OCI-LY7 (cell line): ENCODE results near the gene PYGL. TPM values are rescaled to one million over a fixed set of nuclear protein-coding genes. Genes with fewer than 3 reads are reported as not detected.

Source experiments
- BruUV-seq: library from RNA; stranded (reverse); fragments of 400-500 nt; replicated peaks from 2 replicates; lab custom pipeline; 2021; lab: Mats Ljungman, UMichigan
- CTCF ChIA-PET: fragments of 300-600 bp; sonication (Branson Sonifier 250); formaldehyde crosslinking; loops from one replicate; lab custom pipeline; 2022; ENCODE audit warnings: antibody characterized with exemption; ENCODE audit not compliant: unreplicated experiment; lab: Charles Lee
- POLR2A ChIA-PET: fragments of 300-600 bp; sonication (Branson Sonifier 250); formaldehyde crosslinking; loops from one replicate; lab custom pipeline; 2022; ENCODE audit warnings: antibody characterized with exemption; lab: Charles Lee
- DNase-seq: peaks from one replicate; pipeline ENCODE4 v3.0.0-alpha.2; 2015; ENCODE audit warnings: low spot score
- H2AFZ ChIP-seq: fragments of 200-600 bp; sonication (generic), shearing (Covaris generic); 2 replicates; pipeline ENCODE4 v1.6.1; 2014; ENCODE audit warnings: mild to moderate bottlenecking, antibody characterized with exemption, low read length, moderate library complexity
- H3K27ac ChIP-seq: fragments of 200-600 bp; sonication (generic); 2 replicates; pipeline ENCODE4 v1.5.1; 2014; ENCODE audit warnings: mixed run types, low read depth, mild to moderate bottlenecking, moderate library complexity, low read length, inconsistent platforms; ENCODE audit not compliant: poor library complexity, severe bottlenecking
- H3K36me3 ChIP-seq: fragments of 200-600 bp; sonication (generic); 2 replicates; pipeline ENCODE4 v1.6.1; 2014; ENCODE audit warnings: mild to moderate bottlenecking, antibody characterized with exemption, low read length, moderate library complexity, mixed read lengths; ENCODE audit not compliant: insufficient read depth
- H3K4me1 ChIP-seq: fragments of 200-600 bp; sonication (generic); 2 replicates; pipeline ENCODE4 v1.5.1; 2014; ENCODE audit warnings: mild to moderate bottlenecking, low read length; ENCODE audit not compliant: insufficient read depth, poor library complexity, severe bottlenecking
- H3K4me2 ChIP-seq: fragments of 200-600 bp; sonication (generic); 2 replicates; pipeline ENCODE4 v1.6.1; 2014; ENCODE audit warnings: mild to moderate bottlenecking, low read length
- H3K4me3 ChIP-seq: fragments of 200-600 bp; sonication (generic); 2 replicates; pipeline ENCODE4 v1.5.1; 2014; ENCODE audit warnings: mild to moderate bottlenecking, low read depth, low read length; ENCODE audit not compliant: poor library complexity, severe bottlenecking
- H3K79me2 ChIP-seq: fragments of 200-600 bp; sonication (generic); 2 replicates; pipeline ENCODE4 v1.6.1; 2016; ENCODE audit warnings: low read depth, mild to moderate bottlenecking, low read length, moderate library complexity, mixed read lengths; ENCODE audit not compliant: insufficient read depth
- H3K9me2 ChIP-seq: fragments of 200-600 bp; sonication (generic); 2 replicates; pipeline ENCODE4 v1.6.1; 2016; ENCODE audit warnings: mild to moderate bottlenecking, low read length, mixed read lengths; ENCODE audit not compliant: insufficient read depth
- H3K9me3 ChIP-seq: fragments of 200-600 bp; sonication (generic); 2 replicates; pipeline ENCODE4 v1.6.1; 2014; ENCODE audit warnings: mild to moderate bottlenecking, mixed run types, low read length, mixed read lengths
- H4K20me1 ChIP-seq: fragments of 200-600 bp; sonication (generic); 2 replicates; pipeline ENCODE4 v1.6.1; 2014; ENCODE audit warnings: mild to moderate bottlenecking, antibody characterized with exemption, low read length, moderate library complexity, mixed read lengths; ENCODE audit not compliant: insufficient read depth
- EZH2phosphoT487 ChIP-seq: fragments of 200-600 bp; sonication (generic); IDR thresholded peaks from 2 replicates; pipeline ENCODE4 v1.6.1; 2018; ENCODE audit warnings: low read depth, borderline replicate concordance, mild to moderate bottlenecking, mixed run types, antibody characterized with exemption, low read length, moderate library complexity, mixed read lengths
- intact Hi-C: fragments of 100-400 bp; cut with micrococcal nuclease; formaldehyde crosslinking; loops from one replicate; pipeline ENCODE4 v1.10.0; 2022; ENCODE audit not compliant: unreplicated experiment
- total RNA-seq, 2 experiments: library from RNA; depleted of rRNA in 1 of 2; stranded (reverse); fragments of >200 nt in 1 of 2; shearing (Covaris generic) in 1 of 2; gene quantifications; 2 replicates each; pipeline ENCODE4 v1.2.3, GENCODE V29; 2014 to 2022
- TF ChIP-seq, protein P1 (sequence below): fragments of 200-600 bp; sonication (generic); conservative IDR thresholded peaks from 2 replicates; pipeline ENCODE4 v1.5.1; 2014; ENCODE audit warnings: mild to moderate bottlenecking, antibody characterized with exemption, low read length, moderate library complexity, mixed read lengths

PYGL gene
- total RNA-seq, 2 experiments from 2014 or later: 2.8 to 3.3 TPM

DNA sequence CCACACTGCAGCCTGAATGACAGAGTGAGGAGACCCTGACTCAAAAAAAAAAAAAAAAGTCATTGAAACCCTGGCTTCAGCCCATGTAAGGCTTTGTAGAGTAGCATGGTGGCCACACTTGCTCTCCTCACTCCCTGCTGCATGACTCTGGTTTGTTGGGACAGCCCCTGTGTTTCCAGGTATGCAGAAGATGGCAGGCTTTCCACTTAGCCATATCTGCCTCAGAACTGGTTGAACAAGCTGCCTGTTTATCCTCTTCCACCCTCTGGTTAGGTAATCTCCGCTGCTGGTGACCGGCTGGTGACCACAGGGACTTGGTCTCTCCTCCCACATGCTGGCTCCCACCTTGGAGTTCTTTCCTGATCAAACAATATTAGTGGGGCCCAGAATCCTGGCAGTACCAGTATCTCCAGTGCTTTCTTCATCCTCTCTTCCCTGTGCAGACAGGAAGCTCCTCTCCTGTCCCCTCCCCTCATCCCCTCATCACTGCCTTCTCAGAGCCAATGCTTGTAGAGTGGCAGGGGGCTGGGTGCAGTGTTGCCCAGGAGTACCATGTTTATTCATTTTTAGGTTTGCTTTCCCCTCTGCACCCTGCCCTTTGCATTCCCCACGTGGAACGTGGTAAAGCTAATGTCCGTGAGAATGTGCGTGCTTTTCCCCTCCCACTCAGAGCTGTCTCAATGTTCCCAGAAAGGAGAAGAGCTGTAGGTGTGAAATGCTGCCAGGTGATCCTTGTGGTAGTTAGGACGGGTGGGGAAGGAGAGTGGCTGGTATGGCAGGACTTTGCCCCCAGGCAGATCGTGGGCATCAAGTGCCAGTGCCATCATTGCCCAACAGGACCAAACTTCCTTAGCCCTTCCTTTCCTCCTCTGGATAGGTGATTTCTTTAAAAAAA is 61.1 kb downstream of the PYGL start:
- Histone ChIP-seq H3K79me2 (no peaks in the 10 kb centered on the region), H3K4me3 (no peak overlapping the region), H3K4me2 (no peak overlapping the region), H3K9me3 (no peaks in the 10 kb centered on the region), H4K20me1 (no peaks in the 10 kb centered on the region), H3K9me2 (no peaks in the 10 kb centered on the region), H3K36me3 (no peaks in the 10 kb centered on the region), H3K27ac (no peak overlapping the region), H3K4me1 (peaks cover 6% of the 10 kb centered on the region), H2AFZ (no peak overlapping the region)
- TF ChIP-seq, protein P1, sequence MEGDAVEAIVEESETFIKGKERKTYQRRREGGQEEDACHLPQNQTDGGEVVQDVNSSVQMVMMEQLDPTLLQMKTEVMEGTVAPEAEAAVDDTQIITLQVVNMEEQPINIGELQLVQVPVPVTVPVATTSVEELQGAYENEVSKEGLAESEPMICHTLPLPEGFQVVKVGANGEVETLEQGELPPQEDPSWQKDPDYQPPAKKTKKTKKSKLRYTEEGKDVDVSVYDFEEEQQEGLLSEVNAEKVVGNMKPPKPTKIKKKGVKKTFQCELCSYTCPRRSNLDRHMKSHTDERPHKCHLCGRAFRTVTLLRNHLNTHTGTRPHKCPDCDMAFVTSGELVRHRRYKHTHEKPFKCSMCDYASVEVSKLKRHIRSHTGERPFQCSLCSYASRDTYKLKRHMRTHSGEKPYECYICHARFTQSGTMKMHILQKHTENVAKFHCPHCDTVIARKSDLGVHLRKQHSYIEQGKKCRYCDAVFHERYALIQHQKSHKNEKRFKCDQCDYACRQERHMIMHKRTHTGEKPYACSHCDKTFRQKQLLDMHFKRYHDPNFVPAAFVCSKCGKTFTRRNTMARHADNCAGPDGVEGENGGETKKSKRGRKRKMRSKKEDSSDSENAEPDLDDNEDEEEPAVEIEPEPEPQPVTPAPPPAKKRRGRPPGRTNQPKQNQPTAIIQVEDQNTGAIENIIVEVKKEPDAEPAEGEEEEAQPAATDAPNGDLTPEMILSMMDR: no peak
- TF ChIP-seq EZH2phosphoT487: no peak
- intact Hi-C loops: no loop called here
- BruUV-seq: no TSS peak
- DNase-seq: no peak
- POLR2A ChIA-PET: interaction anchor here (0.7 to 0.8 kb wide), 2 partner anchors 171 to 571 kb away, joined by 3 to 5 read pairs; partner anchors contain the start of genes DMAC2L and L2HGDH
- CTCF ChIA-PET: no interaction called here

DNA sequence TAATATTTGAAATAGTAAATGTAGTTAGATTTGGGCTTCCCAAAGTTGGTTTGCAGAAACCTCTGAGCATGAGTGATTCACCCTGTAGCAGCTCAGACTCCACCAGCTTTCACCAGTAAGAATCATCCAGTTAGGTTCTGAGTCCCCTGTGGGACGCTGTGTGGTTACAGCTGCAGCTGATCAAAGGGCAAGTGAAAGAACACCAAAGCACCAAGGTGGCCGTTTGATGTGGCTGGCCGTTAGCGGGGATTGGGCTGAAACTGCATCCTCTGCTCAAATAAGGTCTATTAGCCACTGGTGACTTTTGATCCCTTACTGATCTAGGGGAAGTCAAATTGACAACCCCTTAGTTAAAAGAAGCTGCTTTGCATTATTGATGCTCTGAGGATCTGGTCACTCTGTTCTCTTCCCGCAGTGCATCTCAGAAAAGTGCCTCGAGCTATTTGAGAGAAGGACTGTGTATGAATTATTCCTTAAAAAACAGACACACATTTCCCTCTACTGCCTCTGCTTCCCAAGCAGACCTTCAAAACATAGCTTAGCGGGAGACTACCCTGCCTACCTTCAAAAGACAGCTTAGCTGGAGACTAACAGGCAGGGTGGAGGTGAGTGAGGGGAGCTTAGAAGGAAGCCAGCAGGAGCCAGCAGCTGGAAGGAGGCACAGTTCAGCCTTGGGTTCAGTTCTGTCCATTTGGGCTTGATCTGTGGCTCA is 68.8 kb downstream of the PYGL start:
- ChIA-PET POLR2A (interaction anchor here (0.6 to 3.1 kb wide), 20 partner anchors 9 to 280 kb away, joined by 3 to 17 read pairs (median 4); no protein-coding TSS in a partner anchor), CTCF (interaction anchor here (0.7 to 2.2 kb wide), 6 partner anchors 13 to 209 kb away, joined by 3 to 11 read pairs (median 3); no protein-coding TSS in a partner anchor)
- intact Hi-C loops: loop anchor here (5.0 kb wide), 2 partner anchors 208 to 367 kb away; partner anchors contain the start of genes SAV1 and TMX1
- DNase-seq: peak; percentile 96
- no peaks in the 10 kb centered on the region for H4K20me1 ChIP-seq
- TF ChIP-seq, protein P1: no peak
- no peak for TF ChIP-seq EZH2phosphoT487
- peak overlapping the region; percentile 95 for H3K27ac ChIP-seq
- peak overlapping the region; percentile 67 for H2AFZ ChIP-seq
- H3K79me2 ChIP-seq: peaks cover 9% of the 10 kb centered on the region; the same call in 1 of the 2 replicates
- peak overlapping the region; percentile 63 for H3K4me3 ChIP-seq
- no TSS peak for BruUV-seq
- no peaks in the 10 kb centered on the region for H3K36me3 ChIP-seq
- no peaks in the 10 kb centered on the region for H3K9me3 ChIP-seq
- no peaks in the 10 kb centered on the region for H3K9me2 ChIP-seq
- peaks cover 66% of the 10 kb centered on the region for H3K4me1 ChIP-seq
- H3K4me2 ChIP-seq: peak overlapping the region; percentile 94
